HepG2 (cell line): ENCODE data around the gene CACNA2D3. TPM values are rescaled to one million over a fixed set of nuclear protein-coding genes. Genes with fewer than 3 reads are reported as not detected.
A peak's percentile ranks its signal among the peaks of the same experiment; 100 is the strongest.

Experiments
- HCFC1 ChIP-seq: fragments of 150-350 bp; IDR thresholded peaks from 2 replicates; pipeline ENCODE4 v1.6.1; 2014; ENCODE audit warnings: low read depth, low read length
- MIXL1 ChIP-seq: IDR thresholded peaks from 2 replicates; pipeline ENCODE4 v1.6.1; 2016
- RFX3 ChIP-seq: IDR thresholded peaks from 2 replicates; pipeline ENCODE4 v1.6.1; 2016; ENCODE audit warnings: missing biosample characterization, missing genetic modification reagents
- TBP ChIP-seq: sonication (generic); formaldehyde crosslinking; IDR thresholded peaks from 2 replicates; pipeline ENCODE4 v1.5.0; 2020; ENCODE audit warnings: missing genetic modification reagents
- ZFX ChIP-seq: sonication (generic); formaldehyde crosslinking; IDR thresholded peaks from 2 replicates; pipeline ENCODE4 v1.4.0; 2020; ENCODE audit warnings: mild to moderate bottlenecking, low read depth, missing genetic modification reagents, moderate library complexity
- polyA plus RNA-seq, 8 experiments: library from polyadenylated mRNA; depleted of rRNA in 3 of 8; stranded (reverse) in 7 of 8; unstranded in 1 of 8; fragments of >200 nt; fragmentation: Illumina TruSeq in 4 of 8; extraction: Trizol in 4 of 8; gene quantifications; 2 replicates each; pipeline versions ENCODE4 v1.2.1 to v1.2.3, GENCODE V29; 2011 to 2016; ENCODE audit warnings: low read depth in 4 of 8, missing spikeins in 1 of 8, mixed read lengths in 1 of 8; ENCODE audit not compliant: insufficient read depth in 1 of 8
- total RNA-seq, 5 experiments: library from RNA; depleted of rRNA; stranded (reverse); fragments of >200 nt; fragmentation: Illumina TruSeq; extraction: Trizol; gene quantifications; 2 replicates each; pipeline ENCODE4 v1.2.3, GENCODE V29; 2016; ENCODE audit warnings: low read depth in 1 of 5
- TF ChIP-seq, protein P1 (sequence below): sonication (generic); formaldehyde crosslinking; IDR thresholded peaks from 2 replicates; pipeline ENCODE4 v1.4.0; 2020; ENCODE audit warnings: low read depth, mild to moderate bottlenecking, missing genetic modification reagents
- TF ChIP-seq, protein P2 (sequence below): sonication (generic); formaldehyde crosslinking; IDR thresholded peaks from 2 replicates; pipeline ENCODE4 v1.5.1; 2020; ENCODE audit warnings: mild to moderate bottlenecking, missing genetic modification reagents, borderline replicate concordance
- TF ChIP-seq, protein P3 (sequence below): sonication (generic); formaldehyde crosslinking; IDR thresholded peaks from 2 replicates; pipeline ENCODE4 v1.4.0; 2020; ENCODE audit warnings: mild to moderate bottlenecking, missing genetic modification reagents
- TF ChIP-seq, protein P4 (sequence below): sonication (generic); formaldehyde crosslinking; IDR thresholded peaks from 2 replicates; pipeline ENCODE4 v1.4.0; 2020; ENCODE audit warnings: missing genetic modification reagents
- TF ChIP-seq, protein P5 (sequence below): sonication (generic); formaldehyde crosslinking; IDR thresholded peaks from 2 replicates; pipeline ENCODE4 v1.4.0; 2020; ENCODE audit warnings: low read depth, mild to moderate bottlenecking, missing genetic modification reagents
- TF ChIP-seq, protein P6 (sequence below): sonication (generic); formaldehyde crosslinking; IDR thresholded peaks from 2 replicates; pipeline ENCODE4 v1.4.0; 2020; ENCODE audit warnings: mild to moderate bottlenecking, low read depth, missing genetic modification reagents
- TF ChIP-seq, protein P7 (sequence below): sonication (generic); formaldehyde crosslinking; IDR thresholded peaks from 2 replicates; pipeline ENCODE4 v1.5.1; 2020; ENCODE audit warnings: missing genetic modification reagents, mild to moderate bottlenecking, borderline replicate concordance
- TF ChIP-seq, protein P8 (sequence below): sonication (generic); formaldehyde crosslinking; IDR thresholded peaks from 2 replicates; pipeline ENCODE4 v1.5.0; 2020; ENCODE audit warnings: mild to moderate bottlenecking, missing genetic modification reagents
- TF ChIP-seq, protein P9 (sequence below): sonication (generic); formaldehyde crosslinking; IDR thresholded peaks from 2 replicates; pipeline ENCODE4 v1.8.1; 2023; ENCODE audit warnings: mild to moderate bottlenecking, missing genetic modification reagents

Gene CACNA2D3
- total and polyA plus RNA-seq, 2 of the 13 experiments (the other 11 are each of a cell fraction or from before 2014, with no cell fraction given) = not detected

DNA sequence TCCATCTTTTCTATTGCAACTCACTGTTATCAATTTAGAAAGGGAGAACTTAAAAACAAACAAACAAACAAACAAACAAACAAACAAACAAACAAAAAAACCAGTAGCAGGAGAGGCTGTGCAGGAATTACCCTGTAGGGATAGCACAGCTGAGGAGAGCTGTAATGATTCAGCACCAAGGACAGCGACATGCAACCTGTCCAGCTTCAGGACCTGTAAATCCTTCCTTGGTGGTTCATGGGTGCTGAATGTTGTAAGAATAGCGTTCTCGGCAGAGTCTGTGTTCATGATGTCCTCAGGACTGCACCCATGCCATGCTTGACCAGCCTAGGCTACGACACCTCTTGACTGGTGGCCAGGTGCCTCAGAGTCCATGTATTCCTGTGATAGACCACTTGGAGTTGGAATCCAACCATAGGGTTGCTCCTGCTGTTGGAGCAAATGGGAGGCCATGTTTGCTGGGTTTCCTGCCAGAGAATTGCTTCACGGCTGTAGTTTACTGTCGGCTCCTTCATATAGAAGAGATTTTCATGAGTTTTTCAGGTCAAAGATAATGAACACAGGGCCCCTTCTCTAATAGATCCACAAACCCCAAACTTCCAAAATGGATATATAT, 65.9 kb downstream of the CACNA2D3 start (continued):
- TF ChIP-seq RFX3 (CRISPR knock-in tag) = 0 out of 2 replicates have a peak, but pooled peaks have one; percentile 20
- TF ChIP-seq, protein P1, sequence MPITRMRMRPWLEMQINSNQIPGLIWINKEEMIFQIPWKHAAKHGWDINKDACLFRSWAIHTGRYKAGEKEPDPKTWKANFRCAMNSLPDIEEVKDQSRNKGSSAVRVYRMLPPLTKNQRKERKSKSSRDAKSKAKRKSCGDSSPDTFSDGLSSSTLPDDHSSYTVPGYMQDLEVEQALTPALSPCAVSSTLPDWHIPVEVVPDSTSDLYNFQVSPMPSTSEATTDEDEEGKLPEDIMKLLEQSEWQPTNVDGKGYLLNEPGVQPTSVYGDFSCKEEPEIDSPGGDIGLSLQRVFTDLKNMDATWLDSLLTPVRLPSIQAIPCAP (CRISPR knock-in tag) = no peak
- TF ChIP-seq, protein P2, sequence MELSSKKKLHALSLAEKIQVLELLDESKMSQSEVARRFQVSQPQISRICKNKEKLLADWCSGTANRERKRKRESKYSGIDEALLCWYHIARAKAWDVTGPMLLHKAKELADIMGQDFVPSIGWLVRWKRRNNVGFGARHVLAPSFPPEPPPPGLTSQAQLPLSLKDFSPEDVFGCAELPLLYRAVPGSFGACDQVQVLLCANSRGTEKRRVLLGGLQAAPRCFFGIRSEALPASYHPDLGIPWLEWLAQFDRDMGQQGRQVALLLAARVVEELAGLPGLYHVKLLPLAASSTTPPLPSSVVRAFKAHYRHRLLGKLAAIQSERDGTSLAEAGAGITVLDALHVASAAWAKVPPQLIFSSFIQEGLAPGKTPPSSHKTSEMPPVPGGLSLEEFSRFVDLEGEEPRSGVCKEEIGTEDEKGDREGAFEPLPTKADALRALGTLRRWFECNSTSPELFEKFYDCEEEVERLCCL (CRISPR knock-in tag) = no peak
- peak; percentile 67; the same call in 1 of the 2 replicates for TF ChIP-seq MIXL1
- TF ChIP-seq, protein P3, sequence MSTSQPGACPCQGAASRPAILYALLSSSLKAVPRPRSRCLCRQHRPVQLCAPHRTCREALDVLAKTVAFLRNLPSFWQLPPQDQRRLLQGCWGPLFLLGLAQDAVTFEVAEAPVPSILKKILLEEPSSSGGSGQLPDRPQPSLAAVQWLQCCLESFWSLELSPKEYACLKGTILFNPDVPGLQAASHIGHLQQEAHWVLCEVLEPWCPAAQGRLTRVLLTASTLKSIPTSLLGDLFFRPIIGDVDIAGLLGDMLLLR = no peak
- TF ChIP-seq TBP (CRISPR knock-in tag) = no peak
- TF ChIP-seq, protein P4, sequence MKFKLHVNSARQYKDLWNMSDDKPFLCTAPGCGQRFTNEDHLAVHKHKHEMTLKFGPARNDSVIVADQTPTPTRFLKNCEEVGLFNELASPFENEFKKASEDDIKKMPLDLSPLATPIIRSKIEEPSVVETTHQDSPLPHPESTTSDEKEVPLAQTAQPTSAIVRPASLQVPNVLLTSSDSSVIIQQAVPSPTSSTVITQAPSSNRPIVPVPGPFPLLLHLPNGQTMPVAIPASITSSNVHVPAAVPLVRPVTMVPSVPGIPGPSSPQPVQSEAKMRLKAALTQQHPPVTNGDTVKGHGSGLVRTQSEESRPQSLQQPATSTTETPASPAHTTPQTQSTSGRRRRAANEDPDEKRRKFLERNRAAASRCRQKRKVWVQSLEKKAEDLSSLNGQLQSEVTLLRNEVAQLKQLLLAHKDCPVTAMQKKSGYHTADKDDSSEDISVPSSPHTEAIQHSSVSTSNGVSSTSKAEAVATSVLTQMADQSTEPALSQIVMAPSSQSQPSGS (CRISPR knock-in tag) = 0 out of 2 replicates have a peak, but pooled peaks have one; percentile 53
- TF ChIP-seq, protein P5, sequence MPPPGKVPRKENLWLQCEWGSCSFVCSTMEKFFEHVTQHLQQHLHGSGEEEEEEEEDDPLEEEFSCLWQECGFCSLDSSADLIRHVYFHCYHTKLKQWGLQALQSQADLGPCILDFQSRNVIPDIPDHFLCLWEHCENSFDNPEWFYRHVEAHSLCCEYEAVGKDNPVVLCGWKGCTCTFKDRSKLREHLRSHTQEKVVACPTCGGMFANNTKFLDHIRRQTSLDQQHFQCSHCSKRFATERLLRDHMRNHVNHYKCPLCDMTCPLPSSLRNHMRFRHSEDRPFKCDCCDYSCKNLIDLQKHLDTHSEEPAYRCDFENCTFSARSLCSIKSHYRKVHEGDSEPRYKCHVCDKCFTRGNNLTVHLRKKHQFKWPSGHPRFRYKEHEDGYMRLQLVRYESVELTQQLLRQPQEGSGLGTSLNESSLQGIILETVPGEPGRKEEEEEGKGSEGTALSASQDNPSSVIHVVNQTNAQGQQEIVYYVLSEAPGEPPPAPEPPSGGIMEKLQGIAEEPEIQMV = no peak
- no peak for TF ChIP-seq ZFX (CRISPR knock-in tag)
- TF ChIP-seq, protein P6, sequence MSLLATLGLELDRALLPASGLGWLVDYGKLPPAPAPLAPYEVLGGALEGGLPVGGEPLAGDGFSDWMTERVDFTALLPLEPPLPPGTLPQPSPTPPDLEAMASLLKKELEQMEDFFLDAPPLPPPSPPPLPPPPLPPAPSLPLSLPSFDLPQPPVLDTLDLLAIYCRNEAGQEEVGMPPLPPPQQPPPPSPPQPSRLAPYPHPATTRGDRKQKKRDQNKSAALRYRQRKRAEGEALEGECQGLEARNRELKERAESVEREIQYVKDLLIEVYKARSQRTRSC (CRISPR knock-in tag) = no peak
- TF ChIP-seq, protein P7, sequence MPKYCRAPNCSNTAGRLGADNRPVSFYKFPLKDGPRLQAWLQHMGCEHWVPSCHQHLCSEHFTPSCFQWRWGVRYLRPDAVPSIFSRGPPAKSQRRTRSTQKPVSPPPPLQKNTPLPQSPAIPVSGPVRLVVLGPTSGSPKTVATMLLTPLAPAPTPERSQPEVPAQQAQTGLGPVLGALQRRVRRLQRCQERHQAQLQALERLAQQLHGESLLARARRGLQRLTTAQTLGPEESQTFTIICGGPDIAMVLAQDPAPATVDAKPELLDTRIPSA (CRISPR knock-in tag) = no peak
- TF ChIP-seq, protein P8, sequence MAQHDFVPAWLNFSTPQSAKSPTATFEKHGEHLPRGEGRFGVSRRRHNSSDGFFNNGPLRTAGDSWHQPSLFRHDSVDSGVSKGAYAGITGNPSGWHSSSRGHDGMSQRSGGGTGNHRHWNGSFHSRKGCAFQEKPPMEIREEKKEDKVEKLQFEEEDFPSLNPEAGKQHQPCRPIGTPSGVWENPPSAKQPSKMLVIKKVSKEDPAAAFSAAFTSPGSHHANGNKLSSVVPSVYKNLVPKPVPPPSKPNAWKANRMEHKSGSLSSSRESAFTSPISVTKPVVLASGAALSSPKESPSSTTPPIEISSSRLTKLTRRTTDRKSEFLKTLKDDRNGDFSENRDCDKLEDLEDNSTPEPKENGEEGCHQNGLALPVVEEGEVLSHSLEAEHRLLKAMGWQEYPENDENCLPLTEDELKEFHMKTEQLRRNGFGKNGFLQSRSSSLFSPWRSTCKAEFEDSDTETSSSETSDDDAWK (CRISPR knock-in tag) = no peak
- TF ChIP-seq, protein P9, sequence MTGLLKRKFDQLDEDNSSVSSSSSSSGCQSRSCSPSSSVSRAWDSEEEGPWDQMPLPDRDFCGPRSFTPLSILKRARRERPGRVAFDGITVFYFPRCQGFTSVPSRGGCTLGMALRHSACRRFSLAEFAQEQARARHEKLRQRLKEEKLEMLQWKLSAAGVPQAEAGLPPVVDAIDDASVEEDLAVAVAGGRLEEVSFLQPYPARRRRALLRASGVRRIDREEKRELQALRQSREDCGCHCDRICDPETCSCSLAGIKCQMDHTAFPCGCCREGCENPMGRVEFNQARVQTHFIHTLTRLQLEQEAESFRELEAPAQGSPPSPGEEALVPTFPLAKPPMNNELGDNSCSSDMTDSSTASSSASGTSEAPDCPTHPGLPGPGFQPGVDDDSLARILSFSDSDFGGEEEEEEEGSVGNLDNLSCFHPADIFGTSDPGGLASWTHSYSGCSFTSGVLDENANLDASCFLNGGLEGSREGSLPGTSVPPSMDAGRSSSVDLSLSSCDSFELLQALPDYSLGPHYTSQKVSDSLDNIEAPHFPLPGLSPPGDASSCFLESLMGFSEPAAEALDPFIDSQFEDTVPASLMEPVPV (CRISPR knock-in tag) = no peak
- TF ChIP-seq HCFC1 = no peak
- TF ChIP-seq, all 625 proteins: peak for 88
